Right renal cortex interstitium (tissue), 3 donors: ENCODE data around the gene G6PC2. TPM values are rescaled to one million over a fixed set of nuclear protein-coding genes. Genes with fewer than 3 reads are reported as not detected.
"Not testable (repeated sequence)": the region's sequence is repeated elsewhere in the genome, so short reads cannot be mapped to it uniquely, and the experiment has no call there.

Experiments
- DNase-seq, 3 donors: peaks; one replicate each; pipeline ENCODE4 v3.0.0-alpha.2; 2013; ENCODE audit warnings: low read depth in 3 of 3, low spot score in 2 of 3
- polyA plus RNA-seq, 3 donors: library from polyadenylated mRNA; unstranded; fragments of 120-200 nt; gene quantifications; one replicate each; pipeline ENCODE4 v1.2.1, GENCODE V29; 2013; ENCODE audit not compliant: insufficient read length in 3 of 3

G6PC2 gene
- polyA plus RNA-seq, 3 donors = 0.08 to 0.10 TPM; not detected in 1

DNA sequence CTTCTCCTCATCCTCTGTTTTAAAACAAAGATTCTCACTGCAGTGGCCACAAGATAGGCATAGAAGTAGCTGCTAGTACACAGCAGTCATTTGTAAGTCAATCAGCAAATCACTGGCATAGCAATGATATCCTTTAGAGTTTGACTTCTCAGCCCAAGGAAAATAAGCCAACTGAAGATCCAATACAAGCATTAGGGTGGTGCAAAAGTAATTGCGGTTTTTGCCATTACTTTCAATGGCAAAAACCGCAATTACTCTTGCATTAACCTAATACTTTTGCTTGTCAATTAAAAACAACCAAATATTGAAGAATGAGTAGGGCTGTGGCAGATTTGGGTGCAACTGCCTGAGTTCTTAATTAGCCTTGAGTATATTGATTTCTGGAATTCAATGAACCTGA, 2.8 kb downstream of the G6PC2 start:
- DNase-seq = no peak

DNA sequence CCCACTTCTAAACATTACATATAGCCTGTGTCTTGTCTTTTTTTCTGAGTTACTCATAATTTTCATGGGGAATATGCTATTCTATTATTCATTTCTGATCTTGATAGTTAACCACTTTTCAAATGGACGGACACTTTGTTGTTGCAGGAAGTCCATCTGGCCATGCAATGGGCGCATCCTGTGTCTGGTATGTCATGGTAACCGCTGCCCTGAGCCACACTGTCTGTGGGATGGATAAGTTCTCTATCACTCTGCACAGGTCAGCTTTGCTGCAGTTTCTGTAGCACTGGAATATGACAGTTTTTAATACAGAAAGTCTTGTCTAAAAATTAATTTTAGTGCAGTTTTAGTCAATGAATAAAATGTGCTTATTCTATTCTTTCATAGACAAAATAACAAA, 3.3 kb downstream of the G6PC2 start:
- DNase-seq = no peak

- DNase-seq = no peak
These were observed 7.0 kb downstream of the G6PC2 start for GRCh38 chr2:168907940-168908662.

GRCh38 chr2:168910330-168910729, 9.2 kb downstream of the G6PC2 start:
- no peak for DNase-seq

GRCh38 chr2:168912466-168912865, 11.4 kb downstream of the G6PC2 start:
- DNase-seq = no peak

- DNase-seq = no peak
These were observed 11.8 kb downstream of the G6PC2 start for GRCh38 chr2:168912901-168913369.

GRCh38 chr2:168913495-168913894, 12.4 kb downstream of the G6PC2 start:
- DNase-seq = no peak

DNA sequence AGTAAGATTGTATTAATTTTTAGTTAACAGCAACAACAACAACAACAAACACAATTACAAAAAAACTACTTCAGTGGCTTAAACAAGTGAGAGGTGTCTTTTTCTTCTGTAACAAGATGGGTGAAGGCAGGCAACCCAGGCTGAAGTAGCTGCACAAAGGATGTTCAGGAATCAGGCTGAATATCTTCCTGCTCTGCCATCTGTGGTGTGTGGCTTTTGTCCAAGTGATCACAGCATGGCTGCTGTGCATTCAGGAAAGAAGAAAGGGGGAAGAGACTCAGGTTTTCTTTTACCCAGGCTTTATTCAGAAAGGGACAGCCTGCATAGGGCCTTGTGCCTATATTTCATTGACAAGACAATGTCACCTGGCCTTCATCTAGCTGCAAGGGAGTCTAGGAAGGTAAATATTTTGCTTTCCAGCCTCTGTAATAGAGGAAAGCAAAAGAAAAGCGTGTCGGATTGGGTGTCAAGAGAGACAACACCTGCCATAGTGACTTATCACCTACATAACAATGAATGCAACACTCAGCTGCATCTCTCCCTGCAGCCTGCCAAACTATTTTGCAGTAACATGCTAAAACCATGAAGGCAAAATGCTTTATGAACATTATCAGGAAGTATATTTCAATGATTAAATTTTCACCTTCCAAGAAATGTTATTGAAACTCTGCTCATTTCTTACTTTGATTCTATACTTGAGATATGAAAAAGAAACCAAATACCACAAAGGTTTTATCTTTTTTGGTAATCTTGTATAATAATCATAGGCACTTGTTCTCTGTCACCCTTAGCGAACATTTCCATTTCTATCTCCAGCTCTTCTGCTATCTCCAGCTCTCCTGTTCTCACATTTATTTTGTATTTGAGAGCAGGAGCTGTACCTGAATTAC, 14.6 kb downstream of the G6PC2 start:
- DNase-seq = no peak

DNA sequence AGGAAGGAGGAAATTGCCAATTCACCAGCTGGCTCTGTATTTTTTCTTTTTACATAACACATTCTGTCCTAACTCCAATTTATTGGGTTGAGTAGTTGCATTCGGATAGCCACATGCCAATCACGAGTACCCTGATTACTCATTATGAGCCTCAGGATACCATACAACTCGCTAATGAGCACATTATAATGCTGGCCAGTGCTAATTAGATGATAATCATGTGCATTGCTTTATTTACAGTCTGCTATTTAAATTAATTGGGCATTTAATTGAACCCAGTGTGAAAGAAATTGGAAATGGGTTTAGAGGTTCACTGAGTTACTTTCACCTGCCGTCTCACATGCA, 15.2 kb downstream of the G6PC2 start:
- DNase-seq = no peak

GRCh38 chr2:168920504-168921157, 19.5 kb downstream of the G6PC2 start:
- DNase-seq = peak in 1 of 3 donors; percentile 10

DNA sequence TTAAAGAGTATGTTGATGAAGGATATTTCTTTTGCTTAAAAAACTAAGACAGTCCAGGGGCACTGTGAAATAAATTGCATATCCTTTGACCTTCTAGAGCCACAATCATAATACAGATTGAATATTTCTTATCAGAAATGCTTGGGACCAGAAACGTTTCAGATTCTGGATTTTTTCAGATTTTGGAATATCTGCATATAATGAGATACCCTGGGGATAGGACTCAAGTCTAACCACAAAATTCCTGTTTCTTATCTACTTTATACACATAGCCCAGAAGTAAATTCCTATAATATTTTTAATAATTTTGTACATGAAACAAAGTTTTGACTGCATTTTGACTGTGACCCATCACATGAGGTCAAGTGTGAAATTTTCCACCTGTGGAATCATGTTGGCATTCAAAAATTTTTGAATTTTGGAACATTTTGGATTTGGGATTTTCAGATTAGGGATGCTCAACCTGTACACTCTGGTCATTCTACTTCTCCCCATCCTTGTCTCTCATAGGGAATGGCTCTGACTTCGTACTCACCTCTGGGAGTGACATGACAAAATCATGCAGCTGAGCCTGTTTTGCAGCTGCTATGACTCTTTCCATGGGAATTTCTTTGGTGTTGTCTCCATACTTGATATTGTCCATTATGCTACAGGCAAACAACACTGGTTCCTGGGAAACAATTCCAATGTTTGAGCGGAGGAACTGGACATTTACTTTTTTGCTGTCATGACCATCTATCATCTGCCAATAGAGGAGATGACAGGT, 25.7 kb downstream of the G6PC2 start:
- no peak for DNase-seq

DNA sequence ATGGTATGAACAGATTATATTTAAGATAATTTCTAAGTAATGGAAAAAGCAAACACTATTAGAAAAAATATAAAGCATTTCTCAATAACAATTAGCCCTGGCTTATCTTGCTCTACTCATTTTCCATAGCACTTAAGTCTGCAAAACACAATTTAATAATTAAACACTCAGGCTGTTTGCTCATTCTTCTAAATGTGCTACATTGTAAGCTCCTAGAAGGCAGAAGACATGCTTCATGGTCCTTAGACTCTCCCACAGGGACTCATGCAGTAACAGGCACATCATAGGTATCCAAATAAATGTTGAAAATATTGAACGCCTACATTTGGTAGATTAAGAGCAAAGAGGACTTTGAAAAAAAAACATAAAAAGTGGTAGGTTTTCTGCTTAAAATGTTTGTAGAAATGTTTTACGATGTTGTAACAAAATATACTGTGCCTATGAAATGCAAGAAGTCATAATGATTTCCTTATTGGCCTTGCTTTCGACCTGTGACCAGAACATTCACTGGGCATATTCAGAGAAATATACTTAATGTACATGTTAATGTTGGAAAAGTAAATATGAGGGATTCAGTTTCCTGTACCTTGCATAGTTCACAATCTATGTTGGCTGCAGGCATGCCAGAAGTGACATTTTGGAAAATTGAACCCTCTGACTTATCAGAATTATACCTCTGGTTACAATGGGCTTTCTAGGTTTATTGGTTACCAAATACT, 27.2 kb downstream of the G6PC2 start:
- DNase-seq = no peak

DNA sequence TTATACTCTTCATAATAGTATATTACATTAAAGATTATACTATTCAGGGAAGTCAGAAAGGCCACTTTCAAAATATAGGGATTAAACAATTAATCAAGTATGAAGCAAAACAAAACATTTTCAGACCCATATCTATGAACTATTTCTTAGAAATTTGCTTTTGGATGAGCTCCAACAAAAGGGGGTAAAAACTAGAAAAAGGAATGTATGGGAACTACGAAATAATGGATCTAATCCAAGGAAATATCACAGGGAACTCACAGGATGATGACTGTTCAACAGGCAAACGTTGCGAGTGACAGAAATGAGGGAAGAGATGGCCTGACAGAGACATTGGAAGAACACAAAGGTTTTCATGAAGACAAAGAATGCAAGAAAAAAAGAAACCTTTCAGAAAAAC, 27.9 kb downstream of the G6PC2 start:
- no peak for DNase-seq

- no peak for DNase-seq
These were observed 29.2 kb downstream of the G6PC2 start for GRCh38 chr2:168930242-168930641.

GRCh38 chr2:168932174-168932573, 31.1 kb downstream of the G6PC2 start:
- not testable (repeated sequence) for DNase-seq

DNA sequence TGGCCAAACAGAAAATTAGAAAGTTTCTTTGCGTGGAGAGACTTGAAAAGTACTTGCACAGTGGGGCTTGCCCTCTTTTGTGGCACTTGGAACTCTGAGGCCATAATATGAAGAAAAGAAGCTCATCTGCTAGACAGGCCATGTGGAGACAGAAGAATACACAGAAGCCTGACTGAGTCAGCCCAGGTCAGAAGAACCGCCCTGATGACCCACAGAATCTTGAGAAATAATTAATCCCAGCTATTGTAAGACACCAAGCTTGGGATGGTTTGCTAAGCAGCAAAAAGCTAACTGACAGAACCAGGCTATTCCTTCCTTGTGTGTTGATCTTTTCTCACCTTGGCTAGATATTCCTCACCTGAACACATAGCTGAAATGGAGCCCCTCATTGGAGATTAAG, 33.7 kb downstream of the G6PC2 start:
- no peak for DNase-seq

DNA sequence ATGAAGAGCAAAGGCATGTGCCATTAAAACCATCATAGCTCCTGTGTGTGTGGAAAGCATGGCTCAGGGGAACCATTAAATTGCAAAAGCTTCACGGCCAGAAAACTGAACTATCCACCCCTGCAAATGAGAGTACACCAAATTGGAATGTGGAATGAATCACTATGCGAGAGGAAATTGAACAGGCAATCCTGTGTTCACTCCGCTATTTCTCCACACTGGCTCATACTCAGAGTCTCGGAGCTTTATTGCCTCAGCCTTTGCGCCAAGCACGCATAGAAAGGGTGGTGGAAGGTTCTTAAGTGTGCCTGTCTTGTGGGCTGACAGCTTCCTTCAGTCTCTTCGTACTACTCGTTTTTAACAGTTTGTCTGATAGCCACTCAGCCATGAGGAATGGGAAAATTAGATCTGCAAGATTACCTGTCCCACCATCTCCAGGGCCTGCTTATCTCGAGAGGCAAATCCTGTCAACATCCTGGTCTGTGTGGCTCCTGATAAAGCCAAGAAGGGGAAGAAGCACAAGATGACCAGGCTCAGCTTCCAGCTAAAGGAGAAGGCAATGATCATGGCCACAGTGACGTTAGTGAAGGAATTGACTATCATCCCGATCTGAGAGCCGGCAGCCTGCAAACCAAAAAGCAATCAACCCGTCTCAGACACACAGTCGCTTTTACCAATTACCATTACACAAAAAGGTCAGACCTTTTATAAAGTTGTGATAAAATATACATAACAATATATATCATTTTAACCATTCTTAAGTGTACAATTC, 34.9 kb downstream of the G6PC2 start:
- DNase-seq = no peak

DNA sequence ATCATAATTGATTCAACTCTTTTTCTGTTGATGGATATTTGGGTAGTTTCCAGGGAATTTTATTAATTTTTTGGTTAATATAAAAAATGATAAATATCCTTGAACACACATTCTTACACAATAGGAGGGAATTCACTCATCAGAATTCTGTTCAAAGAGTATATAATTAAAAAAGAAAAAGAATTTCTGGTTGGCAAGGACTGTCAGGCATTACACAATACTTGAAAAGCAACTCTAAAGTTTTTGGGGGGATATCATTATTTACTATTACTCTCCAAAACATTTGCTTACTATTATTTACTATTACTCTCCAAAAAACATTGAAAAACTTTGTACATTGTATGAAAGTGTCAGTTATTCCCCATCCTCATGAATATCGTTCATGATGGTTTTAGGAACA, 38.0 kb downstream of the G6PC2 start:
- DNase-seq = no peak

- no peak for DNase-seq
These were observed 38.8 kb downstream of the G6PC2 start for GRCh38 chr2:168939918-168940317.
